ENCODE data around the gene THBS2.
"Not testable (repeated sequence)": the region's sequence is repeated elsewhere in the genome, so short reads cannot be mapped to it uniquely, and the experiment has no call there.

Gene THBS2

GRCh38 chr6:169184419-169184818 lies 69.2 kb downstream of the THBS2 start:
- TF ChIP-seq CTCF (IDR thresholded peaks at IDR 0.05; ENCODE audit: low read depth, low read length) = no peak
- no peak overlapping the region for H3K4me3 ChIP-seq (ENCODE audit: low read depth, low read length)

- TF ChIP-seq CTCF (IDR thresholded peaks at IDR 0.05; ENCODE audit: low read depth, low read length) = no peak
- H3K4me3 ChIP-seq (ENCODE audit: low read depth, low read length) = no peak overlapping the region
Measured at GRCh38 chr6:169183233-169183632, 70.4 kb downstream of the THBS2 start.

DNA sequence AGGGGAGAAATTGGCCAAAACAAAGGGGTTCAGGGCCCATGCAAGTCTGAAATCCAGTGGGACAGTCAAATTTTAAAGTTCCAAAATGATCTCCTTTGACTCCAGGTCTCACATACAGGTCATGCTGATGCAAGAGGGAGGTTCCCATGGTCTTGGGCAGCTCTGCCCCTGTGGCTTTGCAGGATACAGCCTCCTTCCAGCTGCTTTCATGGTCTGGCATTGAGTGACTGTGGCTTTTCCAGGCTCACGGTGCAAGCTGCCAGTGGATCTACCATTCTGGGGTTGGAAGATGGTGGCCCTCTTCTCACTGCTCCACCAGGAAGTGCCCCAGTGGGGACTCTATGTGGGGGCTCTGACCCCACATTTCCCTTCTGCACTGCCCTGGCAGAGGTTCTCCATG lies 73.8 kb downstream of the THBS2 start:
- not testable (repeated sequence) for H3K4me3 ChIP-seq (ENCODE audit: low read depth, low read length)

DNA sequence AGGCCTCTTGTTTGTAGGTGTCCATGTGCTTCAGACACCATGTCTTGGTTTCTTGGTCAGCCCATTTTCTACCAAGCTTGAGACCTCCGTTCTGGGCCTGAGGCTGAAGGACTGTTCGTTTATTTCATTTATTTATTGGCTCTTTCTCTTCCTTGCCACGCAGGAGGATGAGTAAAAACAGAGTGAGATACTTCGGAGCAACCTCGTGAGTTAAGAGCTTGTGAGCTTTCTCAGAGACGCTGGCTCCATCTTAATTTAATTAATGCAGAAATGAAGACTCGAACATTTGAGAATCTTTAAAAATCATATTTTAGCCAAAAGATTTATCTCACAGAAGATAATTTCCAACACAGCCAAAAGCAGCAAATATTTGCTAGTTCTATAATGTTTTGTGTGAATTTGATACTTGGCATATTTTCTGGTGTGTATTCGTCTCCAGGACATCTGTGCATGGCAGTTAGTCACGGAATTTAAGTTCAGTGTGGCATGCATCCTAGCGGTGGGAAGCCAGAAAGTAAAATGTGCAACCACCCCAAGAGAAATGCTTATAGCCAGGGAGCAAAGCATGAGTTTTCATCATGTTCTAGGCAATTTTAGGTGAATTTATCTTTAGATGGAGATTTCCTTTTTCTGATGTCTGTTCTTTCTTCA lies 76.0 kb downstream of the THBS2 start:
- no peak for TF ChIP-seq CTCF (IDR thresholded peaks at IDR 0.05; ENCODE audit: low read depth, low read length)
- no peak overlapping the region for H3K4me3 ChIP-seq (ENCODE audit: low read depth, low read length)

DNA sequence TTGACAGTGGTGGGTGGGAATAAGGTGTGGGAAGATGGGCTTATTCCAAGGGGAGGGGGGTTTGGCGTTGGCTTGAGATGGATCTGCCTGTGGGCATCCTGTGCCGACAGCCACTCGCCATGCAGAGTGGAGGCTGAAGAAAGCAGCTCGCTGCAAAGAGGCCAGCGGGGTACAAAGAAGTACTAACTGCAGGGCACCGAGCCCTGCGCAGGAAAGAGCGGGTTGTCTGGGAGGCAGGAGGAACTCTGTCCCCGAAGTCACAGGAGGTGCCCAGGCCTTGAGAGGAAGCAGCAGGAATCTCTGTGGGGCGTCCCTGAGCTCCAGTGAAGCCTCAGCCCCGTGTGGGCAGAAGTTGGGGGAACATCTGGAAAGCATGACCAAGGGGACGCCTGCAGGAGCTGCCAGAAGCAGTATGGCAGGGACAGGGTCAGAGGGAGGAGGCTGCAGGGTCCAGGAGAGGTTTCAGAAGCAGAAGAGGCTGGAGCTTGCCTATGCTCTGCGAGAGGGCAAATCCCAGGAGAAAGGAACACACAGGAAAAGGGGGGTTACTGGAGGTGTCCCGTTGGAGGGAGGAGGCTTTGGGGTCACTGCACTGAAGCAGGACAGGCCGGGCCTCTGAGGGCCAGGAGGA lies 77.2 kb downstream of the THBS2 start:
- TF ChIP-seq CTCF (IDR thresholded peaks at IDR 0.05; ENCODE audit: low read depth, low read length) = no peak
- H3K4me3 ChIP-seq (ENCODE audit: low read depth, low read length) = no peak overlapping the region

DNA sequence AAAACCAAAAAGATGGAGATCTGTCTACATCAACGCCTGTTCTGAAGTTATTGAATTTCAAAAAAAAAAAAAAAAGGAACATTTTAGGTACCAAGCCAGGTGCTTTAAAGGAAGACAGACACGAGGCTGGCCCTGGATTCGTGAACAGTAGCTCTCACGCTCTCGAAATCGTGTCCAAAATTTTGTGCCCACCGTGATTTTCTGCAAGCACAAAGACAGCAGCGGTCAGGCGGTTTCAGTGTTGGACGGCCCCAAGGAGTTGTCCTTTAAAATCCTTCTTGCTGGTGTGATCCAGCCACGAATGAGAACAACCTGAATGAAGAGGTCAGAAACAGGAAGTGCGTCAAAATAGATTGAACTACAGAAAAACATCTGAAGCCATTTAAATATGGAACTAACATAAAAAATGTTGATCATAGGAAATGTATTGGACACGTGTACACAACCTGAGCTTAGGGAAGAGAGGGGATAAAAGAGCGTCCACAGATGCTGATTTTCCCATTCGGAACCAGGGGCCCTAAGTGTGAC lies 78.2 kb downstream of the THBS2 start:
- no peak overlapping the region for H3K4me3 ChIP-seq (ENCODE audit: low read depth, low read length)
- no peak for TF ChIP-seq CTCF (IDR thresholded peaks at IDR 0.05; ENCODE audit: low read depth, low read length)

DNA sequence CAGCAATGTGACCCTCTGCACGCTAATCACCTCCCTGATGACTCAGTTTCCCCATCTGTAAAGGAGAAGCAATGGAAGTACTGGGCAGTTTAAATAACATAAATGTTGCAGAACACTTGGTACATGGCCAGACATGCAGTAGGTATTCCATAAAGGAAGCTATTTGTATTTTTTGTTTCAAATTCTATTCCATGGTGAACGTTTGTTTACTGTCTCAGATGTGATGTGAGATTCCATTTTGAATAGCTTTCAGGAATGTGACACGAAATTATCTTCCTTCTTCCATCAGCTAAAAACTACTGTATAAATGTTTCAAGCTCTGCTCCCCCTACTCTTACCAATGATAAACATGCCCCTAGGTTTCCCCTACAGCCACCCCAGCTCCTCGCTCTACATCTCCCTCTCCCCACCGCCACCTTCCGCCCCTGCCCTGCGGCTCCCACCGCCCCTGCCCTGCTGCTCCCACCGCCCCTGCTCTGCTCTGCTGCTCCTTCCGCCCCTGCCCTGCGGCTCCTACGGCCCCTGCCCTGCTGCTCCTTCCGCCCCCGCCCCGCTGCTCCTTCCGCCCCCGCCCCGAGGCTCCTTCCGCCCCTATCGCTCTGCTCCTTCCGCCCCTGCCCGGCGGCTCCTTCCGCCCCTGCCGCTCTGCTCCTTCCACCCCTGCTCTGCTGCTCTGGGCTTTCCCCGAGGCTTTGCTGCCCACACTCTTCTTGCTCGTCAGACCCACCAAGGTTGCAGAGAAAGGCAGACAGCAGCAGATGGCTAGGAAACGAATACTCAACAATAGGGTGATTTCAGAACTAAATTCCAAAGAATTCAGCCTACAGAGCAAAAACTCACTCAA lies 78.9 kb downstream of the THBS2 start:
- no peak for TF ChIP-seq CTCF (IDR thresholded peaks at IDR 0.05; ENCODE audit: low read depth, low read length)
- no peak overlapping the region for H3K4me3 ChIP-seq (ENCODE audit: low read depth, low read length)

Data from WI38 (cell line).